Right atrium auricular region (tissue), 2 donors: ENCODE results near the gene CHD9. TPM values are rescaled to one million over a fixed set of nuclear protein-coding genes. Genes with fewer than 3 reads are reported as not detected.
A peak's percentile ranks its signal among the peaks of the same experiment; 100 is the strongest.

Experiments used
- DNase-seq: peaks from one replicate; pipeline ENCODE4 v3.0.0-alpha.2; 2019; ENCODE audit warnings: low spot score
- H3K27ac ChIP-seq, 2 donors: fragments of 200-600 bp; sonication (generic); 1 replicate in 1 of 2; 2 replicates in 1 of 2; pipeline ENCODE4 v1.5.1; 2016 to 2019
- H3K27me3 ChIP-seq, 2 donors: fragments of 200-600 bp; sonication (generic); one replicate each; pipeline versions ENCODE4 v1.5.1 to v1.6.0; 2017 to 2019
- H3K36me3 ChIP-seq: fragments of 200-600 bp; sonication (generic); one replicate; pipeline ENCODE4 v1.5.1; 2016
- H3K4me1 ChIP-seq, 2 donors: fragments of 200-600 bp; sonication (generic); one replicate each; pipeline versions ENCODE4 v1.5.1 to v1.6.0; 2017 to 2019
- H3K4me3 ChIP-seq, 2 donors: fragments of 200-600 bp; sonication (generic); 1 replicate in 1 of 2; 2 replicates in 1 of 2; pipeline ENCODE4 v1.5.1; 2017 to 2019; ENCODE audit warnings: mild to moderate bottlenecking in 1 of 2, moderate library complexity in 1 of 2
- H3K9me3 ChIP-seq, 2 donors: fragments of 200-600 bp; sonication (generic); one replicate each; pipeline ENCODE4 v1.5.1; 2019
- total RNA-seq, 2 donors: library from RNA; depleted of rRNA; stranded (reverse); fragments of >200 nt; gene quantifications; one replicate each; pipeline ENCODE4 v1.1.0, GENCODE V29; 2016
- TF ChIP-seq, protein P1 (sequence below), 2 donors: fragments of 200-600 bp; sonication (generic); IDR thresholded peaks; one replicate each; pipeline ENCODE4 v1.5.1; 2019; ENCODE audit warnings: antibody characterized with exemption in 2 of 2

Gene CHD9
- total RNA-seq, 2 donors from 2014 or later, result 49.8 to 54.1 TPM

GRCh38 chr16:53357955-53358354 is 303.2 kb downstream of the CHD9 start:
- no peaks in the 10 kb centered on the region for H3K9me3 ChIP-seq
- H3K4me1 ChIP-seq, result no peaks in the 10 kb centered on the region
- DNase-seq, result no peak
- H3K27ac ChIP-seq, result no peak overlapping the region
- H3K4me3 ChIP-seq, result no peak overlapping the region
- TF ChIP-seq, protein P1, sequence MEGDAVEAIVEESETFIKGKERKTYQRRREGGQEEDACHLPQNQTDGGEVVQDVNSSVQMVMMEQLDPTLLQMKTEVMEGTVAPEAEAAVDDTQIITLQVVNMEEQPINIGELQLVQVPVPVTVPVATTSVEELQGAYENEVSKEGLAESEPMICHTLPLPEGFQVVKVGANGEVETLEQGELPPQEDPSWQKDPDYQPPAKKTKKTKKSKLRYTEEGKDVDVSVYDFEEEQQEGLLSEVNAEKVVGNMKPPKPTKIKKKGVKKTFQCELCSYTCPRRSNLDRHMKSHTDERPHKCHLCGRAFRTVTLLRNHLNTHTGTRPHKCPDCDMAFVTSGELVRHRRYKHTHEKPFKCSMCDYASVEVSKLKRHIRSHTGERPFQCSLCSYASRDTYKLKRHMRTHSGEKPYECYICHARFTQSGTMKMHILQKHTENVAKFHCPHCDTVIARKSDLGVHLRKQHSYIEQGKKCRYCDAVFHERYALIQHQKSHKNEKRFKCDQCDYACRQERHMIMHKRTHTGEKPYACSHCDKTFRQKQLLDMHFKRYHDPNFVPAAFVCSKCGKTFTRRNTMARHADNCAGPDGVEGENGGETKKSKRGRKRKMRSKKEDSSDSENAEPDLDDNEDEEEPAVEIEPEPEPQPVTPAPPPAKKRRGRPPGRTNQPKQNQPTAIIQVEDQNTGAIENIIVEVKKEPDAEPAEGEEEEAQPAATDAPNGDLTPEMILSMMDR (IDR thresholded peaks at IDR 0.05), result no peak
- no peaks in the 10 kb centered on the region for H3K36me3 ChIP-seq
- no peaks in the 10 kb centered on the region for H3K27me3 ChIP-seq

DNA sequence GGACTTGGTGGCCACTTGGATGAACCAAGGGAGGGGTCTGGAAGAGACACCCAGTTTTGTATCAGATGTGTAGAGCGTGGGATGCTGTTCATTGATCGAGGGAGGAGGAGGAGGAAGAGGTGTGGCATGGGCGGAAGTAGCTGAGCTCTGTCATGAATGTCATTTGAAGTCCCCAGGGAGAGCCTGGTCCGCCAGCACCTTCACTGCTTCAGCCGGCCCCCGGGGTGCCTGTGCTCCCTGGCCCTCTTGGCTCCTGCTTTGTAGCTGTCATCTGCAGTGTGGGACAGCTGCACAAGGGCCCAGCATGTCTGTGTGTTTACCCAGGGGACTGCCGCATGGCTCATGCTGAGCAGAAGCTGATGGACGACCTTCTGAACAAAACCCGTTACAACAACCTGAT is 304.1 kb downstream of the CHD9 start:
- DNase-seq, result no peak
- H3K4me1 ChIP-seq, result no peaks in the 10 kb centered on the region
- no peaks in the 10 kb centered on the region for H3K36me3 ChIP-seq
- no peak overlapping the region for H3K4me3 ChIP-seq
- no peaks in the 10 kb centered on the region for H3K27me3 ChIP-seq
- TF ChIP-seq, protein P1 (IDR thresholded peaks at IDR 0.05), result no peak
- no peak overlapping the region for H3K27ac ChIP-seq
- no peaks in the 10 kb centered on the region for H3K9me3 ChIP-seq

GRCh38 chr16:53369921-53370320 is 315.1 kb downstream of the CHD9 start:
- Histone ChIP-seq H3K36me3 (no peaks in the 10 kb centered on the region), H3K4me1 (no peaks in the 10 kb centered on the region), H3K9me3 (no peaks in the 10 kb centered on the region), H3K27me3 (peaks cover 0 to 10% of the 10 kb centered on the region in 2 donors), H3K4me3 (no peak overlapping the region), H3K27ac (no peak overlapping the region)
- TF ChIP-seq, protein P1 (IDR thresholded peaks at IDR 0.05), result no peak
- no peak for DNase-seq

DNA sequence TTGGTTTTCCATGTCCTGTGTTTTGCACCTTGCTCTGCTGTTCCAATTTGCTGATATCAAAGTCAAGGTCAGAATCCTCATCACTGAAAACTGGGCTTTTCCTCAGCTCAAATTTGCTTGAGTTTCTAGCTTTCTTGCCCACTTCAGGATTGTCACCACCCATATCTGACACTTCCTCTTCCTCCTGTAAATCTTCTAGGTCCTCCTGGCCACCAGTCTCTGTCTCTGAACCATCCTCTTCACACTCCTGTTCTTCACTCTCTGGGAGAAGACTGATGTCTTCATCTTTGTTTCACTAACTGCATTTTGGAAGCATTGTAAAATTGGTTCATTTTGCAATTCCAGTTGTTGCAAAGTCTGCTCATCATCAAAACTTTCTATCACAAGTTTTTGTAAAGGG is 316.0 kb downstream of the CHD9 start:
- Histone ChIP-seq H3K36me3 (no peaks in the 10 kb centered on the region), H3K27me3 (peaks cover 0 to 10% of the 10 kb centered on the region in 2 donors)

GRCh38 chr16:53372992-53373871 is 318.4 kb downstream of the CHD9 start:
- DNase-seq, result no peak
- Histone ChIP-seq H3K9me3 (no peaks in the 10 kb centered on the region), H3K36me3 (no peaks in the 10 kb centered on the region), H3K4me1 (no peaks in the 10 kb centered on the region), H3K27me3 (peaks cover 0 to 10% of the 10 kb centered on the region in 2 donors), H3K4me3 (peak overlapping the region in 1 of 2 donors; percentile 26), H3K27ac (no peak overlapping the region)
- TF ChIP-seq, protein P1 (IDR thresholded peaks at IDR 0.05), result no peak

More for the DNA sequence above, 316.0 kb downstream of the CHD9 start:
- H3K4me3 ChIP-seq, result no peak overlapping the region
- no peaks in the 10 kb centered on the region for H3K4me1 ChIP-seq
- no peak for DNase-seq
- TF ChIP-seq, protein P1 (IDR thresholded peaks at IDR 0.05), result no peak
- H3K27ac ChIP-seq, result no peak overlapping the region
- no peaks in the 10 kb centered on the region for H3K9me3 ChIP-seq
